ENCODE results near the gene REL.

REL gene

DNA sequence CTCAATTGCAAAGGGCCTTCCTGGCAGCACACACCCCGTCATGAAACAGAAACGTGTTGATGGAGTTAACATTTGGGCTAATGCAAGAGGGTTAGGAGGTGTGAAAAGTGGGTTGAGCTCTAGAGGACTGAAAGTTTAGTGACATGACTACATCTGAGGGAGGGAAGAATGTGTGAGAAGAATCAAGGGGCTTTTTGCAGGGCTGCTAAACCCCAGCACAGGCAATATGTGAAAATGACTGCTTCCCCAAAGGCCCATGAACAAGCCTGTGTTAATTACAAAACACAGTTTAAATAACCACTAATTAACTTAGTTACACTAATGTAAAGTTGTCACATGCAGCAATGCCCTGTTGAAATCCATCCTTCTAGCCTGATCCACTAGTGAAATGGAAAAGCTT lies 72.8 kb downstream of the REL start:
- Histone ChIP-seq H3K36me3 (ENCODE audit: control insufficient read depth in 2 of 2, insufficient read depth in 1 of 2, low read length in 2 of 2) (peaks cover 0 to 3% of the 10 kb centered on the region in 2 experiments; a peak in 1 of 3 replicates), H3K4me3 (ENCODE audit: low read depth, low read length) (no peak overlapping the region), H3K9me3 (ENCODE audit: control insufficient read depth, insufficient read depth, low read depth, low read length) (no peaks in the 10 kb centered on the region), H3K27ac (ENCODE audit: extremely low read depth, low read depth, low read length) (no peak overlapping the region), H3K4me1 (ENCODE audit: control insufficient read depth, insufficient read depth, low read length) (no peaks in the 10 kb centered on the region; the same call in 1 of the 2 replicates)
- TF ChIP-seq TRIM28 (IDR thresholded peaks at IDR 0.05; ENCODE audit: borderline replicate concordance, low read length) (no peak), ZNF19 (tag by site-specific recombination; IDR thresholded peaks at IDR 0.05; ENCODE audit: low read depth) (no peak), REST (tag by site-specific recombination; IDR thresholded peaks at IDR 0.05) (no peak), EGR2 (tag by site-specific recombination; IDR thresholded peaks at IDR 0.05; ENCODE audit: low read depth) (no peak), KLF16 (tag by site-specific recombination; IDR thresholded peaks at IDR 0.05) (no peak), ZNF623 (tag by site-specific recombination; IDR thresholded peaks at IDR 0.05) (no peak)
- TF ChIP-seq, protein P1, sequence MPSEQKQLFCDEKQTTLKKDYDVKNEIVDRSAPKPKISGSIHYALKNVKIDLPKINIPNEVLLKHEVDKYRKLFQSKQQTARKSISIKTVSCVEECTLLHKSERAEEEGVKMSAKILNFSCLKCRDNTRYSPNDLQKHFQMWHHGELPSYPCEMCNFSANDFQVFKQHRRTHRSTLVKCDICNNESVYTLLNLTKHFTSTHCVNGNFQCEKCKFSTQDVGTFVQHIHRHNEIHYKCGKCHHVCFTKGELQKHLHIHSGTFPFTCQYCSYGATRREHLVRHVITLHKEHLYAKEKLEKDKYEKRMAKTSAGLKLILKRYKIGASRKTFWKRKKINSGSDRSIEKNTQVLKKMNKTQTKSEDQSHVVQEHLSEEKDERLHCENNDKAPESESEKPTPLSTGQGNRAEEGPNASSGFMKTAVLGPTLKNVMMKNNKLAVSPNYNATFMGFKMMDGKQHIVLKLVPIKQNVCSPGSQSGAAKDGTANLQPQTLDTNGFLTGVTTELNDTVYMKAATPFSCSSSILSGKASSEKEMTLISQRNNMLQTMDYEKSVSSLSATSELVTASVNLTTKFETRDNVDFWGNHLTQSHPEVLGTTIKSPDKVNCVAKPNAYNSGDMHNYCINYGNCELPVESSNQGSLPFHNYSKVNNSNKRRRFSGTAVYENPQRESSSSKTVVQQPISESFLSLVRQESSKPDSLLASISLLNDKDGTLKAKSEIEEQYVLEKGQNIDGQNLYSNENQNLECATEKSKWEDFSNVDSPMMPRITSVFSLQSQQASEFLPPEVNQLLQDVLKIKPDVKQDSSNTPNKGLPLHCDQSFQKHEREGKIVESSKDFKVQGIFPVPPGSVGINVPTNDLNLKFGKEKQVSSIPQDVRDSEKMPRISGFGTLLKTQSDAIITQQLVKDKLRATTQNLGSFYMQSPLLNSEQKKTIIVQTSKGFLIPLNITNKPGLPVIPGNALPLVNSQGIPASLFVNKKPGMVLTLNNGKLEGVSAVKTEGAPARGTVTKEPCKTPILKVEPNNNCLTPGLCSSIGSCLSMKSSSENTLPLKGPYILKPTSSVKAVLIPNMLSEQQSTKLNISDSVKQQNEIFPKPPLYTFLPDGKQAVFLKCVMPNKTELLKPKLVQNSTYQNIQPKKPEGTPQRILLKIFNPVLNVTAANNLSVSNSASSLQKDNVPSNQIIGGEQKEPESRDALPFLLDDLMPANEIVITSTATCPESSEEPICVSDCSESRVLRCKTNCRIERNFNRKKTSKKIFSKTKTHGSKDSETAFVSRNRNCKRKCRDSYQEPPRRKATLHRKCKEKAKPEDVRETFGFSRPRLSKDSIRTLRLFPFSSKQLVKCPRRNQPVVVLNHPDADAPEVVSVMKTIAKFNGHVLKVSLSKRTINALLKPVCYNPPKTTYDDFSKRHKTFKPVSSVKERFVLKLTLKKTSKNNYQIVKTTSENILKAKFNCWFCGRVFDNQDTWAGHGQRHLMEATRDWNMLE (tag by site-specific recombination; conservative IDR thresholded peaks at IDR 0.05; ENCODE audit: low read depth), result no peak
- ChIA-PET CTCF (interaction anchor here (1.3 to 1.5 kb wide), 2 partner anchors 45 to 246 kb away, joined by 4 to 5 read pairs; no protein-coding TSS in a partner anchor), POLR2A (no interaction called here)

- Histone ChIP-seq H3K27ac (ENCODE audit: extremely low read depth, low read depth, low read length) (no peak overlapping the region), H3K4me1 (ENCODE audit: control insufficient read depth, insufficient read depth, low read length) (no peaks in the 10 kb centered on the region; the same call in 1 of the 2 replicates), H3K36me3 (ENCODE audit: control insufficient read depth in 2 of 2, insufficient read depth in 1 of 2, low read length in 2 of 2) (peaks cover 0 to 3% of the 10 kb centered on the region in 2 experiments; a peak in 1 of 3 replicates), H3K4me3 (ENCODE audit: low read depth, low read length) (no peak overlapping the region), H3K9me3 (ENCODE audit: control insufficient read depth, insufficient read depth, low read depth, low read length) (no peaks in the 10 kb centered on the region)
- TF ChIP-seq, protein P2, sequence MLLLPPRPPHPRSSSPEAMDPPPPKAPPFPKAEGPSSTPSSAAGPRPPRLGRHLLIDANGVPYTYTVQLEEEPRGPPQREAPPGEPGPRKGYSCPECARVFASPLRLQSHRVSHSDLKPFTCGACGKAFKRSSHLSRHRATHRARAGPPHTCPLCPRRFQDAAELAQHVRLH (tag by site-specific recombination; IDR thresholded peaks at IDR 0.05), result no peak
- no peak for TF ChIP-seq ZNF221 (tag by site-specific recombination; IDR thresholded peaks at IDR 0.05; ENCODE audit: borderline replicate concordance)
- no peak for TF ChIP-seq YY1 (tag by site-specific recombination; IDR thresholded peaks at IDR 0.05)
- no peak for TF ChIP-seq SETDB1 (IDR thresholded peaks at IDR 0.05; ENCODE audit: insufficient read length, low read length)
- TF ChIP-seq AEBP2 (tag by site-specific recombination; IDR thresholded peaks at IDR 0.05; ENCODE audit: borderline replicate concordance), result no peak
- CTCF ChIA-PET, result no interaction called here
- POLR2A ChIA-PET, result no interaction called here
Measured at GRCh38 chr2:60957224-60957623, 75.8 kb downstream of the REL start.

All from HEK293 (cell line).